OCI-LY7 (cell line): Measurements from ENCODE around the gene PDXK.

ENCODE experiments used
- CTCF ChIP-seq: fragments of 200-600 bp; sonication (generic); conservative IDR thresholded peaks from 2 replicates; pipeline ENCODE4 v1.5.1; 2014; ENCODE audit warnings: mild to moderate bottlenecking, antibody characterized with exemption, low read length, moderate library complexity, mixed read lengths
- EZH2phosphoT487 ChIP-seq: fragments of 200-600 bp; sonication (generic); IDR thresholded peaks from 2 replicates; pipeline ENCODE4 v1.6.1; 2018; ENCODE audit warnings: low read depth, borderline replicate concordance, mild to moderate bottlenecking, mixed run types, antibody characterized with exemption, low read length, moderate library complexity, mixed read lengths

- TF ChIP-seq CTCF: no peak
- no peak for TF ChIP-seq EZH2phosphoT487
These were observed 16.8 kb upstream of the PDXK start for GRCh38 chr21:43701936-43702784.
